ENCODE data around the gene VWA5B1.

- TF ChIP-seq EP300 (IDR thresholded peaks at IDR 0.05), result no peak
- no peak for TF ChIP-seq CTCF (IDR thresholded peaks at IDR 0.05)
Observed at GRCh38 chr1:20307026-20307425, 16.4 kb downstream of the VWA5B1 start.

All from tibial nerve (tissue), 4 donors.